ENCODE data around the gene S100A7A.

GRCh38 chr1:153397924-153398651 lies 18.2 kb upstream of the S100A7A start:
- no peak for TF ChIP-seq RNF2 (conservative IDR thresholded peaks at IDR 0.05; ENCODE audit: low read depth)
- TF ChIP-seq EP300 (IDR thresholded peaks at IDR 0.05; ENCODE audit: low read depth in 2 of 2, low read length in 2 of 2): no peak
- TF ChIP-seq EP300 (CRISPR knock-in tag; IDR thresholded peaks at IDR 0.05; ENCODE audit: borderline replicate concordance): no peak
- TF ChIP-seq MAFF (IDR thresholded peaks at IDR 0.05; ENCODE audit: low read depth, low read length): no peak
